HG03575 (cell line): Measurements from ENCODE around the gene H2AZ2.
"Not testable (repeated sequence)": the region's sequence is repeated elsewhere in the genome, so short reads cannot be mapped to it uniquely, and the experiment has no call there.

ENCODE experiments used
- ATAC-seq: cut with Tn5 transposase; IDR thresholded peaks from one replicate; pipeline ENCODE4 v1.9.1; 2021; ENCODE audit not compliant: unreplicated experiment, insufficient number of reproducible peaks, low FRiP score; ENCODE audit errors: extremely low read depth

H2AZ2 gene

DNA sequence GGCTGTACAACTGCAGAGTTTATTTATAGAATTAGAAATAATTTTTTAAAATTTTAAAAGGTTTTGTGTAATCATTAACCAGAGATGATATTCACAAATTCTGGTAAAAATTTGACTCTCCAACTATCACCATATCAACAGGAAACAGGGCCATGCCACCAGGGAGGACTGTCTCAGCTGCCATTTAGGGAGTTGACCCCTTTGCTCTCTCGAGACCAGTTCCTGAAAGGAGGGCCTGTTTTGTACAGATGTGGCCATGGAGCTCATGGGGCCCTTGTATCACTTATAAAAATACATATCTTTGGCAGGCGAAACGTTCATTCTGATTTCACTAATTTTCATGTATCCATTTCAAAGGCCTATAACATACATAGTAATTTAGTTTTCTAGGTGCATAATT, 20.3 kb downstream of the H2AZ2 start:
- ATAC-seq = no peak

DNA sequence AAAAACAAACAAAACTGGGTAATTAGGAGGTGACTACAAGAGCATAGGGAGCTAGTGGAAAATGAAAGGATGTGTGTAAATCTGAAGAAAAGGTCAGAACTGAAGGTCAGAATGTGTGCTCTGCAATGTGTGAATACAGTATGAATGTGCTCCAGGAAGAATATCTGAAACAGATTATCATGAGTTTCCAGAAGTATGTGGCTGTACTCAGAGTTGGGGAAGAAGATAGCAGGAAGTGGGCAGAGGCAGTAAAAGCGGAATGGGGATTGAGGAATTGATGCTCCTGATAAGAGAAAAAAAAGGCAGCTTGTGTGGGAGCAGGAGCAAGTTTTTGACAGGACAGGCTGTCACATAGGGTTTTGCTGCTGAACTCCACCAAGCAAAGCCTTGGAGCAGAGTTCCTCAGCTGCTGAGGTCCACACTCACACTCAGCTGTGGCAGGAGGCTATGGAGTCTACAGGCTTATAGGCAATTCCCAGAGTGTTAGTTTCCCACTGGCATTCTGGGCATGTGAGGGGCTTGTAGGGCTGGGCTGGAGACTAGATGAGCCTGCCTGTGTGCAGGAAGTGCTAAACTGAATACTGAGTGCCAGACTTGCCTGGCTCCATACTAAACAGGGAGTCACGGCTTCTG, 22.9 kb downstream of the H2AZ2 start:
- ATAC-seq = no peak

DNA sequence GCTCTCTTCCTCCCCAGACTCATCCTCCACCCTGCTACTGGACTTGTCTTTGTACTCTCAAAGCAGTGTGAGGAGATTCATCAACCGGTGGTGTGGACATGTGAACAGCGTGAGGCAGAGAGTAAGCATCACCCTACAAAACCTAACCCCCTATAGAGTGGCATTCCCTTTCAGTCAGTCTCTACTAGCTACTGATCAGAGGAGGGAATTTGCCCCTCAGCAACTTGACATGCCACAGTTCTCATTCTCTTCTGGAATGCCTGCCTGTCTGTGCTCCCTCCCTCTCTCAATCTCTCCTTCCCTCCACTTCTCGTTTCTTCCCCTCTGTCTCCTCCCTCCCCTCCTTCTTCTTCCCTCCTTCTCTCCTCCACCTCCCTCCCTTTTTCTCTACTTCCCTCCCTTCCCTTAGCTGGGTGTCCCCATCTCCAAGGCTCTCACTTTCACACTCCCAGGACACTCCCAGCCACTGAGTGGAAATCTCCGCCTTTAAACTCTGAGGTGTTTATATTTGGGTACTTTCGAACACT, 24.6 kb downstream of the H2AZ2 start:
- ATAC-seq = no peak

DNA sequence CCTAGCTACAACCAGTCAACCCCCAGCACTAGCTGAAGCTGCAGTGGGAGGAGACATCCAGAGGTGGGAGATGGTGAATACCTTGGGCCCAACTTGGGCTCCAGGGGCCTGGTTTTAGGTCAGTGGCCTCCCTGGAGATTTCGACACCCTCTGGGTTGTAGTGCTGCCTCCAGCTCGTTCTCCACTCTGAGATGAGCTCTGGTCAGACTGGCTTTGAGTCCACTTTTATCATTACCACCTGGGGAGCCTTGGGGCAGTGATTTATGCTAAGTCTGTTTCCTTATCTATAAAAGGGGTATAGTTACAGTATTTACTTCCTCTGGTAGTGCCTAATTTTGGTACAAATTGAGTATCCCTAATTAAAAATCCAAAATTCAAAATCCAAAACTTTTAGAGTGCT, 28.6 kb downstream of the H2AZ2 start:
- no peak for ATAC-seq

DNA sequence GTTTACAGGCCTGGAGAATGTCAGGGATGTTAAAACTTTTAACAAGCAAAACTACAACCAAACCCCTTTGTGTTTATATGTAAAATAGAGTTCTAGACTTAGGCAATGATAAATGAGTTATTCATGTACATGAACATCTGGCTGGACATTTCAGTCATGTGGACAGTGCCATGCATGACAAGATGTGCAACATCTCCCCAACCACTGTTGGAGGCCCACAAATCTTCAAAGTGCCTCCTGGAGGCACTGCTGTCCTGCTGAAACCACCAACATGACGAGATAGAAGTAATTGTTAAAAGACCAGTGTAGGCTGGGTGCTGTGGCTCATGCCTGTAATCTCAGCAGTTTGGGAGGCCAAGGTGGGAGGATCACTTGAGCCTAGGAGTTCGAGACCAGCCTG, 33.0 kb downstream of the H2AZ2 start:
- ATAC-seq = no peak

DNA sequence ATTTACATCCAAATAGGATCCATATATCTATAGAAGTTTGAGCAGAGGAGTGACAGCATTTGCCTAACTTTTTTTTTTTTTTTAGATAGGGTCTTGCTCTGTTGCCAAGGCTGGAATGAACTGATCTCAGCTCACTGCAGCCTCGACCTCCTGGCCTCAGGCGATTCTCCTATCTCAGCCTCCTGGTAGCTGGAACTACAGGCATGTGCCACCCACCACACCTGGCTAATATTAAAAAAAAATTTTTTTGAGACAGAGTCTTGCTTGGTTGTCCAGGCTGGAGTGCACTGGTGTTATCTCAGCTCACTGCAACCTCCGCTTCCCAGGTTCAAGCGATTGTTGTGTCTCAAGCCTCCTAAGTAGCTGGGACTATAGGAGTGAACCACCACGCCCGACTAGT, 36.3 kb downstream of the H2AZ2 start:
- no peak for ATAC-seq

DNA sequence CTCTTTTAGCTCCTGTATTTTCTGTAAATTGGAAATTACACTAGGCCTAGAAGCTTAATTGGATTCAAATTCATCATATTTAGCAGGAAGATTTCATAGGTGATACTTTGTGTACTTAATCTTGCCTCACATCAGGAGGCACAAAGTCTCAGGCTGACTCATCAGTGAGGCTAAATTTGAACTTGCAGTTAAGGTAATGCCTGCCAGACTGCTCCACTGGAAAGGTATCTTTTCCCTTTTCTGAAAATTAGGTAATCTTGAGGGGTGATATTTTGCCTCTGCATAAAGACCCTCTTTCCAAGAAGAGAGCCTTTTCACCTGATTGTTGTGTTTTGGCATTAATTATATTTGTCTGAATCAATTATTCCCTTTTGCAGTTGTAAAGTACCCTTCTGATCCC, 36.8 kb downstream of the H2AZ2 start:
- no peak for ATAC-seq

DNA sequence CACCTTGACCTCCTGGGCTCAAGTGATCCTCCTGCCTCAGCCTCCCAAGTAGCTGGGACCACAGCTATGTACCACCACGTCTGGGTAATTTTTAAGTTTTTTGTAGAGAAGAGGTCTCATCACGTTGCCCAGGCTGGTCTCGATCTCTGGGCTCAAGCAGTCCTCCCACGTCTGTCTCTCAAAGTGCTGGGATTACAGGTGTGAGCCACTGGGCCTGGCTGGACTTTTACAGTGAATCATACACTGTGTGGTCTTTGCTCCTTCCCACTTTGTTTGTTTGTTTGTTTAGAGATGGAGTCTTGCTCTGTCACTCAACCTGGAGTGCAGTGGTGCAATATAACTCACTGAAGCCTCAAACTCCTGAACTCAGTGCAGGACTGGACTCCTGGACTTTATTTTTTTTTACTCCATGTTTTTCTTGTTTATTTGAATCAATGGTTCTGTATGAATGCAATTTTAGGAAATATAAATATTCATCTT, 38.9 kb downstream of the H2AZ2 start:
- ATAC-seq = no peak

DNA sequence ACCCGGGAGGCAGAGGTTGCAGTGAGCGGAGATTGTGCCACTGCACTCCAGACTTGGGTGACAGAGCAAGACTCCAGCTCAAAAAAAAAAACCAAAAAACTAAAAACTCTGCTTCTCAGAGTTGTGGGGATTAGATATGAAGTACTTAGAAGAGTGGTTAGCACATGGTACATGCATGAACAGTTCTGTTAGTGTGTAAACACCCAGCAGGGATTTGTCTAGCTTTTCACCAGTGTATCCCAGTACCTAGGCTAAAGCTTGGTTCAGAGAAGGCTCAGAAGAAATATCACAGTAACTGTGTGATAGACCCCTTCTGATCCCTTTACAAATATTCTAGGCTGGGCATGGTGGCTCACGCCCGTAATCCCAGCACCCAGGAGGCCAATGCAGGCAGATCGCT, 41.9 kb downstream of the H2AZ2 start:
- no peak for ATAC-seq

DNA sequence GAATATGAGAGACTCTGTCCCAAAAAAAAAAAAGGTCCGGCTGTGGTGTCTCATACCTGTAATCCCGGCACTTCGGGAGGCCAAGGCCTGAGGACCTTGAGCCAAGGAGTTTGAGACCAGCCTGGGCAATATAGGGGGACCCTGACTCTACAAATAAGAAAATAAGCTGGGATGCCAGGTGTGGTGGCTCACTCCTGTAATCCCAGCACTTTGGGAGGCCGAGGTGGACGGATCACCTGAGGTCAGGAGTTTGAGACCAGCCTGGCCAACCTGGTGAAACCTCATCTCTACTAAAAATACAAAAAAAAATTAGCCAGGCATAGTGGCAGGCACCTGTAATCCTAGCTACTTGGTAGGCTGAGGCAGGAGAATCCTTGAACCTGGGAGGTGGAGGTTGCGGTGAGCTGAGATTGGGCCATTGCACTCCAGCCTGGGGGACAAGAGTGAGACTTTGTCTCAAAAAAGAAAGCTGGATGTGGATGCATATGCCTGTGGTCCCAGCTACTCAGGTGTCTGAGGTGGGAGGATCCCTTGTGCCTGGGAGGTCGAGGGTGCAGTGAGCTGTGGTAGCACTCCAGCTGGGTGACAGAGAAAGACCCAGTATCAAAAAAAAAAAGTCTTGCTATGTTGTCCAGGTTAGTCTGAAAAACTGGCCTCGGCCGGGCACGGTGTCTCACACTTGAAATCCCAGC, 43.9 kb downstream of the H2AZ2 start:
- ATAC-seq = not testable (repeated sequence)

DNA sequence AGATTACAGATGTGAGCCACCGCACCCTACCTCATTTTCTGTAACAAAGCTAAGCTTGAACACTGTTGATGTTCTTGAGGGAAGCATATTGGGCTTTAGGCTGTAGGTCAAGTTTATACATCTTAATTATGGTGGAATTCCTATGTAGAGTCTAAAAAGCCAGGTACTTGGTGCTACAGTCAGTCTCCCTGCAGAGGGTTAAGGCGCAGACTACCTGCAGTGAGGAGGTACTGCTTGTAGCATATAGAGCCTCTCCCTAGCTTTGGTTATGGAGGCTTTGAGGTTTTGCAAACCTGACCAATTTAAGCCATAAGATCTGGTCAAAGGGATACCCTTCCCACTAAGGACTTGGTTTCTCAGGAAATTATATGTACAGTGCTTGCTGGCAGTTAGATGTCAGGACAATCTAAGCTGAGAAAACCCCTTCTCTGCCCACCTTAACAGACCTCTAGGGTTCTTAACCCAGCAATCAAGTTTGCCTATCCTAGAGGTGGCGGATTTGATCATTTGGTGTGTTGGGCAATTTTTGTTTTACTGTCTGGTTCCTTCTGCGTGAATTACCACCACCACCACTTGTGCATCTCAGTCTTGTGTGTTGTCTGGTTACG, 45.4 kb downstream of the H2AZ2 start:
- ATAC-seq = no peak

DNA sequence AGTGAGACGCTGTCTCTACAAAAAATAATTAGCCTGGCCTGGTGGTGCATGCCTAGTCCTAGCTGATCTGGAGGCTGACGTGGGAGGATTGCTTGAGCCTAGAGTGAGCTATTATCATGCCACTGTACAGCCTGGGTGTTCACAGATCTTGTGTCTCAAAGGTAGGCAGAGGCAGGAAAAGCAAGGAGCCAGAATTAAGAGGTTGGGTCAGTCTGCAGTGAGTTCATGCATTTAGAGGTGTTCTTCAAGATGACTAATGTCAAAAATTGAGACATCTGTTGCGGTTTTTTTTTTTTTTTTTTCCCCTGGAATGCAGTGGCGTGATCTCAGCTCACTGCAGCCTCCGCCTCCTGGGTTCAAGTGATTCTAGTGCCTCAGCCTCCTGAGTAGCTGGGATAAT, 46.0 kb downstream of the H2AZ2 start:
- ATAC-seq = no peak

DNA sequence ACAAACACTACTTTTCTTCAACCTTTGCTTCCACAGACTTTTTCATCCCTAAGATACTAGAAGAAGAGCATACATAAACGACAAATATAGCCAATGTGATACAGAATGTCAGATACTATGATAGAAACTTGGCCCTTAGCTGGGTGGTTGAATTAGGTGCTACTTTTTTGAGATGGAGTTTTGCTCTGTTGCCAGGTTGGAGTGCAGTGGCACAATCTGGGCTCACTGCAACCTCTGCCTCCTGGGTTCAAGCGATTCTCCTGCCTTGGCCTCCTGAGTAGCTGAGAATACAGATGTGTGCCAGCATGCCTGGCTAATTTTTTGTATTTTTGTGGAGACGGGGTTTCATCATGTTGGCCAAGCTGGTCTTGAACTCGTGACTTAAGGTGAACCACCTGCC, 47.9 kb downstream of the H2AZ2 start:
- ATAC-seq = no peak

DNA sequence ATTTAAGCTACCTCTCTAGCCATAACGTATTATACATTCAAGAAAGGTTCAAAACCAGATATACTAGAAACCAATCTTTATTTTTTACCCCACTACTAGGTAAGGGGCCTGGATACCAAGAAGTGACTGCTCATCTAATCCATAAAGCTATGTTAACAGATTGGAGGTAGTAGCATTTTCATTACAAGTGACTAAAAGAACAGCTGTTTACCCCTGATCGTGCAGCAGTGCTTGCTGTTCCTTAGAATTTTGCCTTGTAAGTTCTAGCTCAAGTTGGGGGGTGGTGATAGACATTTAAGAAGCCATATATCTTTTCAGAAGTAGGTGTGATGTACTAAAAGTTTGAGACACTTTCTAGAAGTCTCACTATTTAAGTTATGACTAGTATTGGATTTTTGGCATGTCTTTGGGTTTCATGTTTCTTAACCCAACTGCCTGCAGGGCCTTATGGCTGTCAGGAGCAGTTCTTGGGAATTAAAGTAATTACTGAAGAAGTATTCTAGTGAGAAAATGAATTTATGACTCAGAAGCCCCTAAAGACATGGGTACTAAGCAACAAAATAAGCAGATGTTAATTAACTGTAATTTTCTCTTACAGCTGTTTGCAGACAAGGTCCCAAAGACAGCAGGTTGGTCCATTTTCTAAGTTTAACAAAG, 49.1 kb downstream of the H2AZ2 start:
- no peak for ATAC-seq

DNA sequence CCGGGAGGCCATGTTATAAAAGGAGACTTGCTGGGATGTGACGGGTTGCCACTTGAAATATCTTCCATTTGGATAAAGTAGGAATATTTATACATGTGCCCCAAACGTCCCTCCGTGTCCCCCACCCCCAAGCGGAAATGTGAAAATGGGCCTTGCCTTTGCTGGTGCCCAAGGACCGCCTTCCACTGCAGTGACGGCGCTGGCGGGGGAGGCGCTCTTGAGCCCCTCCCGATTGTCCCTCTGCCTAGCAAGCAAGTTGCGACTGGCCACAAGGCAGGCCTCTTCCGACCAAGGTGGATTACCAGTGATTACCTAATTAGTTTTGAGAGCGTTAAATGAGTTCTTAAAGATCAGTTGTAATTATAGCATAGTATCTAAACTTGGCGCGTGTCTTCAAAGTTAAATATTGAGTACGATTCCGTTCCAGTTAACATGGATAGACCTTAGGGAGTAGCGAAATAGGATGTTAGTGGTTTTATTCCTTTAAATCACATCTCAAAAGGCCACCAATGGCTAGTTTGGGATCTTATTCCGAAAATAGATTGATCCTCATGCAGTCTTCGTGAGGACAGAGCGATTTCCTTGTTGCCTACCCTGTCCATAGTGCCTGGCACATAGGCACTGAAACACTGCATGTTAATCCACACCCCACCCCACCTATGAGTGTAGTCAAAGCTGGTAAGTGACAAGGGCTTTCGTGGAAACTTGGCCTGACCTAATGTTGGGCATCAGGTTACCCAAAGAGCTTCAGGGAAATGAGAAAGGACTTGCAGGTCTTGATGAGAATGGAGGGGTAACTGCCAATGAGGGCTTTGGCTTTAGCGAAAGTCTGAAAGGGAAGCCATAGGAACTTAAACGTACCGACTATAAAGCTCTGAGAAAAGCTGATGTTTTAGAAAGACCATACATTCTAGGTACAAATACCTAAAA, 50.3 kb downstream of the H2AZ2 start:
- no peak for ATAC-seq

DNA sequence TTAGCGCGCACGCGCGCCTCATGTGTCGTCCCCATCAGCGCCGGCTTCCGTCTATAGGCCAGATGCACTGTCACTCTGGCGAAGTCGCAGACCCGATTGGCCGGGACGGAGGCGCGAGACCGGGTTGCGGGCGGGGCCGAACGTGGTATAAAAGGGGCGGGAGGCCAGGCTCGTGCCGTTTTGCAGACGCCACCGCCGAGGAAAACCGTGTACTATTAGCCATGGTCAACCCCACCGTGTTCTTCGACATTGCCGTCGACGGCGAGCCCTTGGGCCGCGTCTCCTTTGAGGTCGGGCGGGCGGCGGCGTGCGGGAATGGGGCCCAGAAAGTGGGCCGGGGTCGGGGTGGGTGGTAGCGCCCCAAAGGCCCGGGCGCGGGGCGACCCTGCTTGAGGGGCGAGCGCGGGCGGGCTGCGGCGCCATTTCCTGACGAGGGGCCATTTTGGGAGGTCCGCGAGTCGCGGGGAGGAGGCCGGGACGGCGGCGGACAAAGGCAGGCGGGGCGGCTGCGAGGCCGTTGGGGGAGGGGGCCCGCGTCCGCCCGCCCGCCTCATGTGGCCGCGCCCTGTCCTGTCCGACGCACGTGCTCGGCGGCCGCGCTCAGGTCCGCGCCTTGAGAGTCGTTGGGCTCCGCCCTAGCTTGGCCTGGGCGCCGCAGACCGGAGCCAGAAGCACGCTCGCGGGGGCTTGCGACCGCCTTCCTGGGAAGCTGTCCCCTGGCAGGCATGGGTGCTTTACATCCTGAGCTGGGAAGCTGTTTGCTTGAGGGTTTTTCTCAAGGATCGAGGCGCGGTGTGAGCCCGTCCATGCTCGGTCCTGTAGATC, 51.2 kb downstream of the H2AZ2 start, which contains the start of gene PPIA:
PPIA (plus strand) TSS at position 178 of the 825 bp plus-strand sequence; CDS start at position 222, 44 bp downstream.
- no peak for ATAC-seq

DNA sequence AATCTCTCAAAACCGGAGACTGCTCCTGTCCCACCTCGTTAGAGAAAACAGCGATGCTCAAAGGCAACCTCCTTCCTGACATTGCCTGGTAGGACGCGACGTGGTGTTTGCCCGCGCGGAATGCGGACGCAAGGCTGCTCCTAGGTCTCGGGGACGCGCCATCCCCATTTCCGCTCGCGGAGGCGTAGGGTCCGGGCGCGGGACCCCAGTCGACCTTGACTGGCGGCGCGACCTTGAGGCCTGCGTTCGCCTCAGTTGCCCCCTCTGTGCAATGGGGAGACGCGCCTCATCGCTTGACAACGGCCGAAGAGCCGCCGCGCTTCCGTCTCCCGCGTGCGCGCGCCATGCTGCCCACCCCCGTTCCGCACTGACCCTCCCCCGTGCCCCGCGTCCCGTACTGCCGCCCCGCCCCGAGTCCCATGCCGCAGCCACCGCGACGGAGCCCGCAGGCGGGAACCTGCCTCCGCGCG, 51.8 kb downstream of the H2AZ2 start:
- no peak for ATAC-seq

DNA sequence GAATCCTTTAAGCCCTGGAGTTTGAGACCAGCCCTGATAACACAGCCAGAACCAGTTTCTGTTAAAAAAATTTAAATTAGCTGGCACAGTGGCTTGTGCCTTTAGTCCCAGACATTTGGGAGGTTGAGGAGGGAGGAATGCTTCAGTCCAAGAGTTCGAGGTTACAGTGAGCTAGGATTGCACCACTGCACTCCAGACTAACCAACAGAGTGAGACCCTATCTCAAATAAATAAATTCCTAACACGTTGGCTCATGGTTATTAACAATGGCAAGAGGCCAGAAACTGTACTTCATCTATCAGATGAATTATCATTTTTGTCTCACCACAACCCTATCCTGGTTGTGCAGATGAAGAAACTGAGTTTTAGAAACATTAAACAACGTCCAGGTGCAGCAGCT, 53.6 kb downstream of the H2AZ2 start:
- no peak for ATAC-seq
